Left renal cortex interstitium (tissue), 4 donors: Measurements from ENCODE around the gene PERM1. TPM values are rescaled to one million over a fixed set of nuclear protein-coding genes. Genes with fewer than 3 reads are reported as not detected.
A peak's percentile ranks its signal among the peaks of the same experiment; 100 is the strongest.
"Not testable (repeated sequence)": the region's sequence is repeated elsewhere in the genome, so short reads cannot be mapped to it uniquely, and the experiment has no call there.

Source experiments
- DNase-seq, 4 donors: peaks; one replicate each; pipeline ENCODE4 v3.0.0-alpha.2; 2013; ENCODE audit warnings: low read depth in 4 of 4, low spot score in 2 of 4, missing footprints in 1 of 4
- polyA plus RNA-seq, 4 donors: library from polyadenylated mRNA; unstranded; fragments of 120-200 nt; gene quantifications; one replicate each; pipeline ENCODE4 v1.2.1, GENCODE V29; 2013; ENCODE audit not compliant: insufficient read length in 4 of 4

Gene PERM1
- polyA plus RNA-seq, 4 donors: 0.30 to 0.46 TPM; not detected in 2

GRCh38 chr1:952201-952600, 29.7 kb downstream of the PERM1 start:
- DNase-seq: no peak

GRCh38 chr1:951364-951763, 30.5 kb downstream of the PERM1 start:
- no peak for DNase-seq

GRCh38 chr1:950881-951280, 31.0 kb downstream of the PERM1 start:
- no peak for DNase-seq

GRCh38 chr1:950268-950667, 31.6 kb downstream of the PERM1 start:
- no peak for DNase-seq

- no peak for DNase-seq
Measured at GRCh38 chr1:947958-948357, 33.9 kb downstream of the PERM1 start.

GRCh38 chr1:946811-947210, 35.1 kb downstream of the PERM1 start:
- not testable (repeated sequence) for DNase-seq

GRCh38 chr1:945688-946556, 36.0 kb downstream of the PERM1 start:
- no peak for DNase-seq

GRCh38 chr1:944341-945325, 37.3 kb downstream of the PERM1 start:
- DNase-seq: peak in 1 of 4 donors; percentile 83

GRCh38 chr1:943545-944340, 38.1 kb downstream of the PERM1 start:
- DNase-seq: no peak

GRCh38 chr1:942864-943533, 38.9 kb downstream of the PERM1 start:
- no peak for DNase-seq

- DNase-seq: no peak
Measured at GRCh38 chr1:942411-942821, 39.5 kb downstream of the PERM1 start.

- no peak for DNase-seq
Measured at GRCh38 chr1:941588-942383, 40.1 kb downstream of the PERM1 start.

- no peak for DNase-seq
Measured at GRCh38 chr1:941015-941587, 40.8 kb downstream of the PERM1 start.

- DNase-seq: peak in 2 of 4 donors; percentile 80 to 81
Measured at GRCh38 chr1:940107-941014, 41.5 kb downstream of the PERM1 start.

- DNase-seq: no peak
Measured at GRCh38 chr1:939511-940106, 42.3 kb downstream of the PERM1 start.

- no peak for DNase-seq
Measured at GRCh38 chr1:938711-939489, 43.0 kb downstream of the PERM1 start.
